Activated CD8-positive, alpha-beta memory T cell treated with anti-CD3 and anti-CD28 coated beads for 4 hours (primary cell): ENCODE measurements around the gene MYH2.

Experiments used
- DNase-seq, 2 donors: peaks; one replicate each; pipeline ENCODE4 v3.0.0-alpha.2; 2020; ENCODE audit warnings: low read depth in 2 of 2

Gene MYH2

GRCh38 chr17:10516638-10517037 lies 32.8 kb downstream of the MYH2 start:
- DNase-seq = no peak

GRCh38 chr17:10516065-10516464 lies 33.4 kb downstream of the MYH2 start:
- DNase-seq = no peak

- no peak for DNase-seq
Measured at GRCh38 chr17:10513299-10514067, 36.0 kb downstream of the MYH2 start.

GRCh38 chr17:10512856-10513255 lies 36.6 kb downstream of the MYH2 start:
- no peak for DNase-seq

GRCh38 chr17:10499950-10500349 lies 49.5 kb downstream of the MYH2 start:
- DNase-seq = no peak

- DNase-seq = no peak
Measured at GRCh38 chr17:10492004-10492403, 57.5 kb downstream of the MYH2 start.

GRCh38 chr17:10482252-10482651 lies 67.2 kb downstream of the MYH2 start:
- DNase-seq = no peak

- no peak for DNase-seq
Measured at GRCh38 chr17:10477701-10478100, 71.8 kb downstream of the MYH2 start.

GRCh38 chr17:10474536-10474935 lies 74.9 kb downstream of the MYH2 start:
- no peak for DNase-seq

- no peak for DNase-seq
Measured at GRCh38 chr17:10471858-10472257, 77.6 kb downstream of the MYH2 start.
